Left ventricle myocardium inferior (tissue), 1 donor: ENCODE data around the gene IQSEC1. TPM values are rescaled to one million over a fixed set of nuclear protein-coding genes. Genes with fewer than 3 reads are reported as not detected.
A peak's percentile ranks its signal among the peaks of the same experiment; 100 is the strongest.

Experiments used
- DNase-seq: peaks from one replicate; pipeline ENCODE4 v3.0.0-alpha.2; 2020
- H3K27ac ChIP-seq: fragments of 200-600 bp; replicated peaks from 2 replicates; pipeline ENCODE4 v1.8.0; 2021
- H3K27me3 ChIP-seq: fragments of 200-600 bp; 2 replicates; pipeline ENCODE4 v1.8.0; 2021; ENCODE audit warnings: low read depth
- H3K36me3 ChIP-seq: fragments of 200-600 bp; 2 replicates; pipeline ENCODE4 v1.8.0; 2021
- H3K4me1 ChIP-seq: fragments of 200-600 bp; 2 replicates; pipeline ENCODE4 v1.8.0; 2021
- H3K4me3 ChIP-seq: fragments of 200-600 bp; 2 replicates; pipeline ENCODE4 v1.8.0; 2021; ENCODE audit warnings: mild to moderate bottlenecking, moderate library complexity
- H3K9me3 ChIP-seq: fragments of 200-600 bp; replicated peaks from 2 replicates; pipeline ENCODE4 v1.8.0; 2021
- intact Hi-C: fragments of 100-400 bp; cut with micrococcal nuclease; formaldehyde crosslinking; loops from one replicate; pipeline ENCODE4 v1.11.0; 2022
- total RNA-seq: library from RNA; stranded (reverse); fragmentation: NEBNext Ultra II Directional; extraction: Animal tissue kit (Norgen Biotek cat#: 25700); gene quantifications from one replicate; pipeline ENCODE4 v1.2.1, GENCODE V29; 2021
- TF ChIP-seq, protein P1 (sequence below): fragments of 200-600 bp; IDR thresholded peaks from 2 replicates; pipeline ENCODE4 v1.8.0; 2021; ENCODE audit warnings: antibody characterized with exemption, mild to moderate bottlenecking, borderline replicate concordance
- donor health status: DM: no; HTN: yes; CAD: no; lungs with severe emphysema.

IQSEC1 gene
- total RNA-seq, 1 donor from 2014 or later, result 78.6 TPM

DNA sequence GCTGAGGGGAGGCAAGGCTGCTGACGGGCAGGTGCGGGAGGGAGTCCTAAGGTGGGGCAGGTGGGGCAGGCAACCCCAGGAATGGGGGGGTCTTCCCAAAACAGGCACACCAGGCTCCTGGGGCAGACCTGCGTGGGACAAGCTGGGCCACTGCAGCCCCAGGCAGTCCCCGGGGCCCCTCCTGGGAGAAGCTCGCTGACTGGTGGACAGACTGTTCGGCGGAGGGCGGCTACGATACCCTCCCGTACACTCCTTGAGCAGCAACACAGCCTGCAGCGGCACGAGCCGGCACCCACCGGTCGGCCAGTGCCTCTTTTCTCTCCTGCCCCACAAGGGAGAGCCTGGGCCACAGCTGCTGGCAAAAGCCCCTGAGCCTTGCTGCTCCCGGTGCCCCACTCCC is 165.9 kb downstream of the IQSEC1 start:
- Histone ChIP-seq H3K27me3 (no peaks in the 10 kb centered on the region), H3K9me3 (no peaks in the 10 kb centered on the region), H3K4me1 (peaks cover 48% of the 10 kb centered on the region), H3K4me3 (no peak overlapping the region), H3K36me3 (peaks cover 98% of the 10 kb centered on the region), H3K27ac (peak overlapping the region; percentile 66)
- DNase-seq, result no peak
- intact Hi-C loops, result no loop called here
- TF ChIP-seq, protein P1, sequence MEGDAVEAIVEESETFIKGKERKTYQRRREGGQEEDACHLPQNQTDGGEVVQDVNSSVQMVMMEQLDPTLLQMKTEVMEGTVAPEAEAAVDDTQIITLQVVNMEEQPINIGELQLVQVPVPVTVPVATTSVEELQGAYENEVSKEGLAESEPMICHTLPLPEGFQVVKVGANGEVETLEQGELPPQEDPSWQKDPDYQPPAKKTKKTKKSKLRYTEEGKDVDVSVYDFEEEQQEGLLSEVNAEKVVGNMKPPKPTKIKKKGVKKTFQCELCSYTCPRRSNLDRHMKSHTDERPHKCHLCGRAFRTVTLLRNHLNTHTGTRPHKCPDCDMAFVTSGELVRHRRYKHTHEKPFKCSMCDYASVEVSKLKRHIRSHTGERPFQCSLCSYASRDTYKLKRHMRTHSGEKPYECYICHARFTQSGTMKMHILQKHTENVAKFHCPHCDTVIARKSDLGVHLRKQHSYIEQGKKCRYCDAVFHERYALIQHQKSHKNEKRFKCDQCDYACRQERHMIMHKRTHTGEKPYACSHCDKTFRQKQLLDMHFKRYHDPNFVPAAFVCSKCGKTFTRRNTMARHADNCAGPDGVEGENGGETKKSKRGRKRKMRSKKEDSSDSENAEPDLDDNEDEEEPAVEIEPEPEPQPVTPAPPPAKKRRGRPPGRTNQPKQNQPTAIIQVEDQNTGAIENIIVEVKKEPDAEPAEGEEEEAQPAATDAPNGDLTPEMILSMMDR, result no peak

DNA sequence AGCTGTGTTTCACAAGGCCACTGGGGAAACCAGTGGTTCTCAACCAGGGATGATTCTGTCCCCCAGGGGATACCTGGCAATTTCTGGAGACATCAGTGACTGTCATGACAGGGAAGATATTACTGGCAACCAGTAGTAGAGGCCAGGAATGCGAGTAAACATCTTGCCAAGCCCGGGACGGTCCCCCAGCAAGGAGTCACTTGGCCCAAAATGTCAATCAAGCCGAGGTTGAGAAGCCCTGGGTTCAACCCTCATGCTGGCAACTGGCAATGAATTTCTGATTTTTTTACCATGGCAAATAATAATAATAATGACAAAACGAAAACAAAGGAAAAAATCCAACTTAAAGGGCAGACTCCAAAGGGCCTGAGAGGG is 166.3 kb downstream of the IQSEC1 start:
- peaks cover 98% of the 10 kb centered on the region for H3K36me3 ChIP-seq
- peak overlapping the region; percentile 66 for H3K27ac ChIP-seq
- H3K4me1 ChIP-seq, result peaks cover 47% of the 10 kb centered on the region
- TF ChIP-seq, protein P1, result no peak
- H3K4me3 ChIP-seq, result no peak overlapping the region
- H3K27me3 ChIP-seq, result no peaks in the 10 kb centered on the region
- DNase-seq, result no peak
- intact Hi-C loops, result no loop called here
- no peaks in the 10 kb centered on the region for H3K9me3 ChIP-seq

DNA sequence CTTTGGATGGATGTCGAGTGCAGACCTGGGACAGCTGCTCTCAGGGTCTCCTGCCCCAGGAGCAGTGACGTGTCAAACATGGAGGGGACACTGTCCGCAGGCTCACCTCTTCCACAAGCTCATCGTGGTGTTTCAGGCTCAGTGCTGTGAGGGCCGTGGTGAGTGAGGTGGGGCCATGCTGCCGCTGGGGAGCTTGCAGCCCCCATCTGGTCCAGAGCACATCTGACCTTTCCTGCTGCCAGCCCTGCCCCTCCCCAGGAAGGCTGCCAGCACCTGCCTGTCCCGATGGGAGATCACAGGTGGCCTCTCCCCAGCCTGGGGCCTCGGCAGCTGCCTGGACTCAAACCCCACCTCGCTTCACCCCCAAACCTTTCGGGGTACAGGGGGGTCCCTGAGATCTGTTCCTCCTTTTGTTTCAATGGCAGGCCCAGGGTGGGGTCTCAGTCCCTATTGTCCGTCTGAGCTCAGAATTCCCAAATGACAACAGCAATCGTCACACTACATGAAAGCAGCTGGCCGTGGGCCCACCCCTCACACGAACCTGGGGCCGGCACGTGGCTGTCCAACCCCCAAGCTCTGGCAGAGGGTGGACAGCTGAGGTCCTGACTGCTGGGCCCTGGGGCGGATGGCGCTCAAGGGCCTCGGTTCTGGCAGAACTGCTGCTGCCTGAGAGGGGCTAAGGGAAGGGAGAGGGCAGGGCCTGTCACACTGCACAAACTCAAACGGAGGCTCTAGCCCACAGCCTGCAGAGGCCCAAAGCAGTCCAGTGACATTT is 166.9 kb downstream of the IQSEC1 start:
- H3K4me1 ChIP-seq, result peaks cover 43% of the 10 kb centered on the region
- H3K9me3 ChIP-seq, result no peaks in the 10 kb centered on the region
- H3K36me3 ChIP-seq, result peaks cover 98% of the 10 kb centered on the region
- H3K4me3 ChIP-seq, result no peak overlapping the region
- peak overlapping the region; percentile 66 for H3K27ac ChIP-seq
- no peaks in the 10 kb centered on the region for H3K27me3 ChIP-seq
- intact Hi-C loops, result no loop called here
- no peak for DNase-seq
- TF ChIP-seq, protein P1, result no peak

DNA sequence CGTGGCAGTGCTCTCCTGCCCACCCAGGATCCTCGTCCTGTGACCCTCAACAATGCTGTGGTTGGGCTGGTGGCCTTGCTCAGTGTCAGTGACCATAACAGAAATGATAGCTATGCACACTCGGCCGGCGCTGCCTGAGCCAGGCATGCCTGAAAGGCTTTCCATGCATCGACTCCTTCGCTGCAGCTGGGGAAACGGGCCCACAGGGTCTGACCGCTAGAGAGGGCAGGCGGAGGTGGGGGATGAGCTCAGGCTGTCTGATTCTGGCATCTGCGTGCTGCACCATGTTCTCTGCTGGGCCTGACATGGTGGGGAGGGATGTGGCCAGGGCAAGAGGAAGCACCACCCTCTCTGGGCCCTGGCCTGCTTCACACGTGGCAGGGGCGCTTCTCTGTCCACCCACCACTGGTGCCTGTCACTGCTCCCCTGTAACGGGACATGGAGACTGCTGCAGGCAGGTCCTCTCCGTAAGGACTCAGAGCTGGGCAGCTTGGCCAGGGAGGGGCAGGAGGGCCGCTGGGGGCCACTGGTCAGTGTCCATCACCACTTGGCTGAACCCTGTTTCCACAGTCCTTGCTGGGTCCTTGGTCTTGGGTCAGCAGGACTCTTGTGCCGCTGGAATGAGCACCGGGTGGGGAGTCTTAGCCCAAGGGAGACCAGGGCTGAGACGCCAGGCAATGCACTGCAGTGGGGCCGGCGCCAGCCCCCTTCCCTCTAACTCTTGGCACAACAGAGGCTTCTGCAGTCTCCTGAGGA is 167.7 kb downstream of the IQSEC1 start:
- H3K36me3 ChIP-seq, result peaks cover 98% of the 10 kb centered on the region
- DNase-seq, result no peak
- no peaks in the 10 kb centered on the region for H3K9me3 ChIP-seq
- peak overlapping the region; percentile 66 for H3K27ac ChIP-seq
- peaks cover 43% of the 10 kb centered on the region for H3K4me1 ChIP-seq
- no peaks in the 10 kb centered on the region for H3K27me3 ChIP-seq
- TF ChIP-seq, protein P1, result no peak
- H3K4me3 ChIP-seq, result no peak overlapping the region
- intact Hi-C loops, result no loop called here

DNA sequence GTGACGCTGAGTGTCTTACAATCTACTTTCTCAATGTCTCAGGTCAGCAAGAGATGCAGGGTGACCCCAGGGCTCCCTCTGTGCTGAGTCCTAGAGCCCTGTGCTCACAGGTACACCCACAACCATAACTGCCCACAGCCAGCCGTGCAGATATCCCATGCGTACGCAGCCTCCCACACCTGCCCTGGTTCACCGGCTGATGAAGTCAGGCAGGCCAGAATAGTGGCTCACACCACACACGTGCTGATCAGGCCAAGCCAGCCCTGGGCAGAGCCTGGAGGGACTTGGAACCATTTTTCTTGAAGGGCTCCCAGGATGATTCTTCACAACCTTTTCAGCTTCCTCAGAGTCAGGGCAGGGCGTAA is 168.3 kb downstream of the IQSEC1 start:
- DNase-seq, result no peak
- Histone ChIP-seq H3K4me1 (peaks cover 43% of the 10 kb centered on the region), H3K36me3 (peaks cover 98% of the 10 kb centered on the region), H3K4me3 (no peak overlapping the region), H3K9me3 (no peaks in the 10 kb centered on the region), H3K27ac (peak overlapping the region; percentile 66), H3K27me3 (no peaks in the 10 kb centered on the region)
- TF ChIP-seq, protein P1, result no peak
- intact Hi-C loops, result no loop called here
